Right forelimb (tissue), 1 donor: ENCODE measurements around the gene PRPF4.
"Not testable (repeated sequence)": the region's sequence is repeated elsewhere in the genome, so short reads cannot be mapped to it uniquely, and the experiment has no call there.

Experiments
- DNase-seq: peaks from one replicate; pipeline ENCODE4 v3.0.0-alpha.2; 2018

Gene PRPF4

DNA sequence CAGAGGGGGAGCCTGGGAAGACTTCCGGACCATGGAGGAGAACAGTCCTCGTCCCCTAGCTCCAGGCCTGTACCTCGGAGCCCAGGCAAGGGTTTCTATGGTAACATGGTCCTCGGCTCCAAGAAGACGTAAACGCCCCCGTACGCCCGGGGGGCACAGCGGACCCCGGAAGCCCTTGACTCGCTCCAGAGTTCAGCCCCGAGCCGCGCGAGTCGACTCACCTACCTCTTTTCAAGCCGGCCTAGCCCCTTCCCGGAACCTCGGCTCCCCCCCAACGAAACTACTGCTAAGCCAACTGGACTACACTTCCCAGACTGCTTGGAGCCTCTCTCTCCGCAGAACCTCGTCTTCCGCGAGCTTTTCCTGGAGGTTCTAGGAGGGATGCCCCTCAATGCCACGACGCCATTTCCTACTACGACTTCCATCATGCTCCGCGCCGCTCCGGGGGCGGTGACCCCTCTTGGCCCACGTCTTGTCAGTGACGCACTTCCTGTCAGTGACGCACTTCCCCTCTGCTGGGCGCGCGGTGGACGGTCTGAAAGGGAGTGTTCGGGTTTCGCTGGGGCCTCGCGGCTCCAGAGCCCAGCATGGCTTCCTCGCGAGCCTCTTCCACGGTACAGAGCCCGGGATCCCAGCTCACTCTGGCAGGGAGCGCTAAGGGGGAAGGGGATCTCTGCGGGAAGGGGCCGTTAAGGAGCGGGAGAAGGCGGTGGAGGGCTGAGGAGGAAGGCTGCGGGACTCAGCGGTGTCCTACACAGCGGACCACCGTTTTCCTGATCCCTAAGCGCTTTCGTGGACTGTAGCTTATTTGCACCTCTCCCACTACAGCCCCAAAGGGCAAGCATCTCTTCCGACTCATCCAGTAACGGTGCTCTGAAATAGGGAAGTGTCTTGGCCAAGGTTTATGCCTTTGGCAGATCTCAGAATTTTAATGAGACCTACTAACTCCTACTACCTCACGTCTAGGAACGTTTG is at the start of gene PRPF4, which contains the start of gene CDC26:
TSS of gene PRPF4 (plus strand) at position 502 of the 975 bp plus-strand sequence. CDS start at position 588, 86 bp downstream.
TSS of gene CDC26 (minus strand) at position 416 of the 975 bp plus-strand sequence. CDS start 3,065 bp downstream, outside the sequence.
- DNase-seq, result peak; percentile 100

DNA sequence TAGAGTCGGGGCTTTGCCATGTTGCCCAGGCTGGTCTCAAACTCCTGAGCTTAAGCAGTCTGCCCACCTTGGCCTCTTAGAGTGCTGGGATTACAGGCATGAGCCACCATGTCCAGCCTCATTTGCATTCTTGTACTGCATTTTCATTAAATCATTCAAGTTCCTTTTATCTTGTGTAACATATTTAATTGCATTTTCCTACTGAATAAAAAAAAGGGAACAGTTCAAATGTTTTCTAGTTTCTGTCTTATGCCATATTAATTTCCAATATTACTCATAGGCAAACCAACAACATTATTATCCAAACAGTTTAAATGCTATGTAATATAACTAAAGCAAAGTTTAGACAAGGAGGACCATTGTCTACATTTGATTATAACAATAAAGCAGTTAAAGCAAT is 48.0 kb upstream of the PRPF4 start:
- DNase-seq, result no peak

DNA sequence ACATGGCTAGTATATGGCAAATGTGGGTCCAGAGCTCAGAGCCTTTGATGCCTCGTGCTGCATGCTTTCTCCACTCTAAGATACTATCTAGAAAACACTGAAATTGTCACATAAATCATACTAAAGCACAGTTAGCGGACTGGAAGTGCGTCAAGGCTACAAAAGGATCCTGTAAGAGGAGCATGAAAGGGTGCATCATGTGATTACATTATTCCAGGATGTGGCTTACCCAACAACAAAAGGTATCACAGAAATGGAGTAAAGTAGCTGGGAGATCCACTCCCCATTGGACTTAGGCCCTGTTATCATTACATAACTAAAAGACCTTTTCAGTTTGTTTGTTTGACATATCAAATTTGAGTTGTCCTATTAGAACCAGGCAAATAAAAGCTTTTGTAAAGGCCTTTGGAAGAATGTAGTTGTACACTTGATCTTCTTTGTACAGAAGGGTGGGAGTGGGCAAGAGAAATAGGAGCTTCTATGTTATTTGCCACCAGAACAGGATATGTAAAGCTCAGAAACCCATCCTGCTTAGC is 47.3 kb upstream of the PRPF4 start:
- no peak for DNase-seq

DNA sequence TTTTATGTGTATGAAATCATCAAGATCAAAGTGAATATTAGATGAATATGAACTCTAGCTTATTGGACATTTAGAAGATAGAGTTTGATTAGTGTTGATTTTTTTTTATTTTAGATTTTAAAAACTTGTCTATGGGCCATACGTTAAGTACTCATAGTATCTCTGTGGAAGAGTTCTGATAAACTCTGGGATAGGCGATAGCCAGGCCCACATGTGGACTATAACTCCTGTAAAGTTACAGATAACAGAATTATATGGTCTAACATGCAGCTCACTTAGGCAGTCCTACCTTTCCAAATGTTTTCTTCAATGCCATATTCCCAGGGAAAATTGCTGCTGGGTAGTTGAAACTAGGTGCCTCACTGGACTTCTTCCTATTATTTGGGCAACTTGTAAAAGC is 43.8 kb upstream of the PRPF4 start:
- no peak for DNase-seq

DNA sequence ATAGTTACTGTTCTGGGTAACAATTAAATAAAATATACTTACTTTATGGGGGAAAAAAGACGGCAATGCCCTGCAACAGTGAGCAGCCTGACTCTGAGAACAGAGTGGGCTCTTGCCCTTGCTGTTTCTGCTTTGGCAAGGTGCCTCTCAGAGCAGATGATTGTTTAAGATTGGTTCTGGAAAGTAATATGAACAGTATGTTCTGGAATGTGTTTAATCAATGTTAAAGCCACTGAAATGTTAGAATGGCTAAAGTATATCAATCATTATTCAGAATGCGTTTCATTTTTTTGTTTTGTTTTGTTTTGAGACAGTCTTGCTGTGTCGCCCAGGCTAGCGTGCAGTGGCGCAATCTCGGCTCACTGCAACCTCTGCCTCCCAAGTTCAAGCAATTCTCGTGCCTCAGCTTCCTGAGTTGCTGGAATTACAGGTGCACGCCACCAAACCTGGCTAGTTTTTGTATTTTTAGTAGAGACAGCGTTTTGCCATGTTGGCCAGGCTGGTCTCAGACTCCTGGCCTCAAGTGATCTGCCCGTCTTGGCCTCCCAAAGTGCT is 39.7 kb upstream of the PRPF4 start:
- DNase-seq, result not testable (repeated sequence)

DNA sequence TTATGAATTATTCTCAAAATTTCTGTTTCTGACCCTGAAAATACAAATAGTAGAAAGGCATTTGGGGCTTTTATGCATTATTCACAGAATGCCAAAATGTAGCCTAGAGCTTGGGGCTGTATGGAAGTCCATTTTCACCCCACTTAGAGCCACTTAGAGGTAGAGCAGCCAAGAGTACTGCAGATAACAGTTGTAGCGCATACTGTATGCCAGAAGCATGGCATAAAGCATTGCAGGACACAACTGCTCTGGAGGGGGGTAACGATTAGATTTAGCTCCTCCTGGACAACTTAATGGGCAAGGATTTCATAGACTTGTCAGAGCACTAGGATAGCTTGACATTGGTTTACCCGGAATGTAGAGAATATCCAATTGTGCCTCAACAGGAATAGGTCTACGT is 38.4 kb upstream of the PRPF4 start:
- no peak for DNase-seq

DNA sequence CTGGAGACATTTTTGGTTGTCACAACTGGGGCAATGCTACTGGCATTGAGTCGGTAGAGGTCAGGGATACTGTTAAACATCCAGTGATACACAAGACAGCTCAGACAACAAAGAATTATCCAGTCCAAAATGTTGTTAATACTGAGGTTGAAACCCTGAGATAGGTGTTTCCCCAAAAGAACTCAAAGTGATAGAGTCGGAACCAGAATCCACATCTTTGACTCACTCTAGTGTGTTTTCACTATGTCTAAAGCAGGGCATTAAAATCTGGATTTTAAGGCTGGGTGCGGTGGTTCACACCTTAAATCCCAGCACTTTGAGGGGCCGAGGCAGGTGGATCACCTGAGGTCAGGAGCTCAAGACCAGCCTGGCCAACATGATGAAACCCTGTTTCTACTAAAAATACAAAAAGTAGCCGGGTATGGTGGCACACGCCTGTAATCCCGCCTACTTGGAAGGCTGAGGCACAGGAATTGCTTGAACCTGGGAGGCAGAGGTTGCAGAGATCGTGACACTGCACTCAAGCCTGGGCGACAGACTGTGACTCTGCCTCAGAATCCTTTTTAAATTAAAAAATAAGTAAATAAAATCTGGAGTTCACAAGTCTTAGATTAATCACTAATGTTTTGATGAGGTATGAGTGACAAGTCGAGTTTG is 37.1 kb upstream of the PRPF4 start:
- DNase-seq, result no peak

DNA sequence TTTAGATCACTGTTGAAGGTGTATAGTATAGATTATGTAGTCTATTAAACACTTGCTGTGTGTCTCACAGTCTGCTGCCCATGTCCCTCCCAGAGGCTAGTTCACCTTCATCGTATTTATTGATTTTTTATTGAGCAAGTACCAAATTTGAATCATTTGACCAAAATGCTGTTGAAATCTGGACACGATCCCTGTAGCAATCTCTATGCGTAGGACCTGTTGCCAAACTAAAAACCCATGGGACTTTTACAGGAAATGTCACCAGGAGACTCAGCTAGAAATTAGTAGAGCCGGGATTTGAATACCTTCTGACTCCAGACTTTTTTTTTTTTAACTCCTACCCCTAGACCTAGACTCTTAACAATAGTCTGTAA is 36.6 kb upstream of the PRPF4 start:
- no peak for DNase-seq

DNA sequence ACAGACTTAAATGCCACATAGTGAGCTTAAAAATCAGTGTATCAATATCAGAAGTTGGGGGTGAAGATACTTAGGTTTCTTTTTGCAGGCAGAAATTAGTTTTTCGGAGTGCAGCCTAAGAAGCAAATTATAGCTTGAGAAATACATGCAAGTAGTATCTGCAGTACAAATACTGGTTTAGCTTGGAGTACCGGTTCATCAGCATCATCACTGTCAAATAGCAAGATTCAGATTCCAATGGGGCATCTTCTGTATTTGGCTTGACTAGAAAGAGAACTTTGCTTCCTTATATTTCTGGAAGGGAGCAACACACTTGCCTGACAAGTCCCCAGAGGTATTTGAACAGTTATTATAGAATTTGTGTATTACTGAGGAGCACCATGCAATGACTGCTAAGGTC is 34.3 kb upstream of the PRPF4 start:
- no peak for DNase-seq

DNA sequence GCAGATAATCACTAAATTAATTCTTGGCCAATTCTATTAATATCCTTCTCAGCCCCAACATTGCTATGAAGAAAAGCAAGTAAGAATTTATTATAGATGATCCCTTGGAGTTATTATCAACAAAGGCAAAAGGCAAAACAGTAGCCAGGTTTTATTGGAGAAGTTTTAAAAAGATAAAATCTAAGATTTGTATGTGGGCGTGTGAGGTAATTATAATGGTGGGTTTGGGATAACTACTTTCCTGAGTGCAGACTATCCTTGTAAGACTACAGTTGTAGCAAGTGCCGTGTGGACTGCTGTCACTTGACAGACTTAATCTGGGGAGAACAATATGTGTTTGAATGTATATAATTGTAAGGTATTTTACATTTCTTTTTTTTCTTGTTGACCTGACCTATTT is 30.9 kb upstream of the PRPF4 start:
- no peak for DNase-seq

DNA sequence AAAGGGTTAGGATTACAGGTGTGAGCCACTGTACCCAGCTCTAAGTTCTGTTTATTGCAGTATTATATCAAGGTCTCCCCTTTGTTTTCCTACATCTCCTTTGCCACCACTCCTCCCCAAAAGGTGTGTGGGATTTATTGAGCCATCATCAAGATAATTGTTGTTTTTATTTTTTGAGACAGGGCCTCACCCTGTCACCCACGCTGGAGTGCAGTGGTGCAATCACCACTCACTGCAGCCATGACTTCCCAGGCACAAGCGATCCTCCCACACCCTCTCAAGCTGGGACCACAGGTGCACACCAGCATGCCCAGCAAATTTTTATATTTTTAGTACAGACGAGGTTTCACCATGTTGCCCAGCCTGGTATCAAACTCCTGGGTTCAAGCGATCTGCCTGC is 29.6 kb upstream of the PRPF4 start:
- DNase-seq, result no peak

DNA sequence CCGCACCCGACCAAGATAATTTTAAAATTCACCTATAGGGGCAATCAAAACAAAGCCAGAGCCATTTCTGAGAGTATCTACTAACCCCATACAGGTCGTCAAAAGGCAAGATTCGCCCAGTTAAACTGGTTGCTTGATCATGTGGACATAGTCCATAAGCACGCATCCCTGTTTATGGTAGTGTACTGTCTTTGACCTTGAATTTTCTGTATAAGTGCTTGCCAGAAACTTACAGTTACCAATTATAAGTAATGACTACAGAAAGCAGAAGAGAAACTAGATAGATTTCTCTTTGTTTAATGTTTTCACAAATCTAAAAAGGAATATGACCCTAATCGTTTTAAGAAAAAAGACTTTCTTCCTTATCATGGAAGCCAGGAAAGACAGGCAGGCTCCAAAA is 28.5 kb upstream of the PRPF4 start:
- no peak for DNase-seq

DNA sequence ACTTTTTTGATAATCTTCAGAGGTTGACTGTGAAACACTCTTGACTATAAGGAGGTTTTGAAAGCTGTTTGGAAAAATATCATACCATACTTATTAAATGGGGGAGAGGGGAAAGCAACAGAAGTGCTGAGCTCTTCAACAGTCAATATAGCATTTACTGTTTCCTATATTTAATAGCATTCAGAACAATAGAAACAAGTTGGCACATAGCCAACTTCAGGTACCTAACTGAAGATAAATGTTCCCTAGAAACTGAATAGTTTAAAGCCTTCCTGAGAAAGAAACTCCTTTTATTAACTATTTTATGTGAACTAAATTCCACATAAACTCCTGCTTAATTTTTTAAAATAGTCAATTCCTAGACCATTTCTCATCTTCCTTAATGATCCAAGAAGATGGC is 27.8 kb upstream of the PRPF4 start:
- no peak for DNase-seq

DNA sequence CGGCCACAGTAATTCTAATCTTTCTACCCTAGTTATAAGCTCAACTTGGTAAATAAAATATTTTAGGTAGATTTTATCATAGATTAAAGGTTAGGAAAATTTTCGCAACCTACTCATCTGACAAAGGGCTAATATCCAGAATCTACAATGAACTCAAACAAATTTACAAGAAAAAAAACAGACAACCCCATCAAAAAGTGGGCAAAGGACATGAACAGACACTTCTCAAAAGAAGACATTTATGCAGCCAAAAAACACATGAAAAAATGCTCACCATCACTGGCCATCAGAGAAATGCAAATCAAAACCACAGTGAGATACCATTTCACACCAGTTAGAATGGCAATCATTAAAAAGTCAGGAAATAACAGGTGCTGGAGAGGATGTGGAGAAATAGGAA is 25.8 kb upstream of the PRPF4 start:
- not testable (repeated sequence) for DNase-seq

DNA sequence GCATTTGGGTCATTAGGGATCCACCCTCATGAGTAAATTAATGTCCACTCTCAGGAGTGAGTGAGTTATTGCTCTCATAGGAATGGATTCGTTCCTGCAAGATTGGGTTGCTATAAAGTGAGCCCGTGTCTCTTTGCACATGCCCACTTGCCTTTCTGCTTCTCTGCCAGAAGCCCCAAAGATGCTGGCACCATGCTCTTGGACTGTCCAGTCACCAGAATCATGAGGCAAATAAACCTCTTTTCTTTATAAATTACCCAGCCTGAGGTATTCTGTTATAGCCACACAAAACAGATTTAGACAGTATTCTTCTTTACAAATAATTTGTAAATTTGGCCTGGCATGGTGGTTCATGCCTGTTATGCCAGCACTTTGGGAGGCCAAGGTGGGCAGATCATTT is 24.7 kb upstream of the PRPF4 start:
- no peak for DNase-seq

DNA sequence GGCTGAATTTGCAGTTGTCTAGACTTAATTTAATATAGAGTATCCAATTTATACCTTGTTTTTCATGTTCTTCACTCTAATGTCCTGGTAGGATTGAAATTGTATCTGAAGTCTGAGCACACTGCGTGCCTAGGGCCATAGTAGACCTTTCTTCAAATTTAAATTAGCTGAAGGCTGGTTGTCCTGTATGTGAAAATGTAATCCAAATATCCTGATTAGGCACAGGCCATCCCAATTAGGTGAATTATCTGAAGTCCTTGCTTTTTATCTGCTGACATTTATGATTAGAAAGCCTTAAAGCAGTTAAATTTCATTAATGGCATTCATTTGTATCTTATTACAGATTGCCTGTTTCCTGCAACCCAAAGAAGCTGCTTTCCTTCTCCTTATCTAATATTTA is 20.5 kb upstream of the PRPF4 start:
- DNase-seq, result no peak

DNA sequence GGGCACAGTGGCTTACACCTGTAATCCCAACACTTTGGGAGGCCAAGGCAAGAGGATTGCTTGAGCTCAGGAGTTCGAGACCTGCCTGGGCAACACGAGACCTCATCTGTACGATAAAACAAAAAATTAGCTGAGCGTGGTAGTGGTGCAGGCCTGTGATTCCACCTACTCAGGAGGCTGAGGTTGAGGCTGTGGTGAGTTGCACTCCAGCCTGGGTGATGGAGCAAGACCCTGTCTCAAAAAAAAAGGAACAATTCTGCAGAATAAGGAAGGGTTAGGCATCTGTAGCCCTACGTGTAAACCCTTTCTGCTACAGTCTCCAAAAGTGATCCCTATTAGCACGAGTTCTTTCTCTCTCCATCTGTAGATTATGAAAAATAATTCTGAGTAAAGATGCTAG is 20.0 kb upstream of the PRPF4 start:
- no peak for DNase-seq

DNA sequence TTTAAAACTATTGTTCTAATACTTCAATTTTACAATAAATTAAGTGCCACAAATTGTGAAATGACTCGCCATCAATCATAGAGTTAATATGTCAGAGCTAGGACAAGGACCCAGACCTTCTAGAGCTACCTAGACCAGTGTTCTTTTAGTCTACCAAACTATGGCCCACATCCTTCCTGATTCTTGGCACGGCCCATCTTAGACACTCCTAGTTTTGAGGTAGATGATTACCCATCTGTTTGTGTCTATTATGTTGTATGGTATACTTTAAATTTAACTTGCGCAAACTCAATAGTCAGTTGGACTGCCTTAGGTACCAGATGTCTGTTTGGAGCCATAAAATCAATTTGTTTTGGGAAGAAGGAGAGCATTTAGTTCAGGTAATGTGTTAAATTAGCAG is 17.6 kb upstream of the PRPF4 start:
- no peak for DNase-seq

DNA sequence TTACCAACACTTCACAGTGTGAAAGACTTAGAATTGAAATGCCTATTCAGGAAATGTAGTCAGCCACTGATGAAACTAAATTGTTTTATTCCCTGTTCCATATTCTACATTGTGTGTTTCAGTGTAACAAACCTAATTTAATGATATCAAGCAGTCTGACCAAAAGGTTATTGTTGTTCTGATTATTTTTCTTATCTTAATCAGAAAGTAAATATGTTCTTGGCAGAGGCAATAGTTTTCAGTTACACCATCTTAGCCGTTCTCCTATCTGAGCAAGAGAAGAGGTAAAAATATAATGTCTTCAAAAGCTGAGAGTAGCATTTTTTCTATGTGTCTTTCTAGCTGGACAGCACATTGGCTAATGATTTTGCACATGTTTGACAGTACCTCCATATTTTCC is 17.2 kb upstream of the PRPF4 start:
- no peak for DNase-seq

DNA sequence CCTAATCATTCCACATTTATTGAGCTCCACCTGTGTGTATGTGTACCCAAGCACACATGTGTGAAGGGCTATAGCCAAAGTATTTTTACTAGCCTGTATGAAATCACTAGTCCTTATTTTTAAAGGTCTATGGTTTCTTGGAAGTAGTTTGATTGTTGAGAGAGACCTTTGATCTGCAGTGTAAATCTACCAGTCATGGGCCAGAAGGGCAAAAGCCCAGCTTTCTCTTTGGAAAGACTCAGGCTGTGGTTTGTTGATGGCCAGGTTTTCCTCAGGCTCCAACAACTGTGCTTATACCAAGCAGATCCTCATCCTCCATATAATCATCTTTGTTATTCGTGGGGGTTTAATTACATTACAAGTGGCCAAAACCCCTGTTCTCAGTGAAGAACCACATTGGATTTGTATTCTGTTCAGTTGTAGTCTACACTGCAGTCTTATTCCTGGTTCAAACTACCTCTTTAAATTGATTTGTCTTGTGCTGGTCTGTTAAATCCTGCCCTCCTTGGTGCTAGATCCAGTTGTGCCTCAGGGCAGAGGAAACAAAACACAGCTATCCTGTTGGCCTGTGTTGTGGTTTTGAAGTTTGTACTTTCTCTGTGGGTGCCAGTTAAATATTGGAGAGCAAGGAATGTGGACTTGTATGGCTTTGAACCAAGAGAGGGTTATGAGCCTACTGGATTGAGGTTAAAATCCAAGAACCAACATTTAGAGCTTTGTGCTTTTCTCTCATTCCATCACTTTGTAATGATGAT is 13.4 kb upstream of the PRPF4 start:
- DNase-seq, result no peak

DNA sequence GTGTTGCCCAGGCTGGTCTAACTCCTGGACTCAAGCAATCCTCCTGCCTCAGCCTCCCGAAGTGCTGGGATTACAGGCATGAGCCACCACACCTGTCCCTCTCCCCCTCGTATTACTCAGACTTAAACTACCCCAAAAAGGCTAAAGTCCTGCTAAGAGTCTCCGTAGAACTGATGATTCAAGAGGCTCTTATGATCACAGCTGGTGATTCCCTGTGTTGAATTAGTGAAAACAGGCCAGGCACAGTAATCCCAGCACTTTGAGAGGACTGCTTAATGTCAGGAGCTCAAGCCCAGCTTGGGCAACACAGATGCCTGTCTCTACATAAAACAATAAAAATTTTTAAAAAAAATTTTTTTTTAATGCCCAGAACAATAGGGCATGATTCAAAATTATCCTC is 9.3 kb upstream of the PRPF4 start:
- no peak for DNase-seq

DNA sequence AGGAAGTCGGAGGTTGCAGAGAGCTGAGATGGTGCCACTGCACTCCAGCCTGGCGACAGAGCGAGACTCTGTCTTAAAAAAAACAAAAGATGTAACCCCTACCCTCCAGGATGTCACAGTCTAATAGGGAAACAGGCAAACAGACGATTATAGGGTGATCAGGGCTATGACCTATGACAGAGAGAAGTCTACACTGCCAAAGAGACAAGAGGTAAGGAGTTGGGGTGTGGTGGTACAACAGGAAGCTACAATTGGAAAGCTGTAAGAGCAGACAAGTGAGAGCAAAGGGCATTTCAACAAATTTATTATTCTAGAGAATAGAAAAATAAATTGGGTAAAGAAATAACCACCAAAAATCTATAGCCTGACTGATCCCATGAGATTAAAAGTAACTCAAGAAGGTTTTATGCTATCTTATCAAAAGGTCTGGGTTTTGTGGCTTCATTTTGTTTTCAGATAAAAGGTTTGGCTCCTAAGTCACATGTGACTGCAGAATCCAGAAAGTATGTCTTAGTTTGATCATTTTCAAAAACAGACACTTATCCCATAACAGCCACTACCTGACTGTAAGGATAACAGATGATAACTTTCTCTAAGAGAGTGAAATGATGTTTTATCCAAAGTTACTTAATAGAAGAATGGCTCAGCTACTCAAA is 7.4 kb upstream of the PRPF4 start:
- no peak for DNase-seq
